Activated CD4-positive, alpha-beta T cell treated with anti-CD3 and anti-CD28 coated beads, Interleukin-2, amount 50 U/mL, for 4 hours (primary cell): Measurements from ENCODE around the gene CCDC134.

Source experiments
- DNase-seq, 2 experiments: peaks; one replicate each; pipeline ENCODE4 v3.0.0-alpha.2; 2020

Gene CCDC134

GRCh38 chr22:41793871-41794270 lies 6.6 kb upstream of the CCDC134 start:
- DNase-seq: no peak

GRCh38 chr22:41798736-41799135 lies 1.7 kb upstream of the CCDC134 start:
- no peak for DNase-seq

- DNase-seq: peak in 1 of 2 experiments; percentile 13
Measured at GRCh38 chr22:41799486-41800347, 762 bp upstream of the CCDC134 start.

- no peak for DNase-seq
Measured at GRCh38 chr22:41801147-41801819, 804 bp downstream of the CCDC134 start.

- no peak for DNase-seq
Measured at GRCh38 chr22:41801886-41802285, 1.4 kb downstream of the CCDC134 start.

- DNase-seq: no peak
Measured at GRCh38 chr22:41805639-41806038, 5.2 kb downstream of the CCDC134 start.

GRCh38 chr22:41808400-41808799 lies 7.9 kb downstream of the CCDC134 start:
- no peak for DNase-seq

- no peak for DNase-seq
Measured at GRCh38 chr22:41810022-41810421, 9.5 kb downstream of the CCDC134 start.

GRCh38 chr22:41812805-41813545 lies 12.5 kb downstream of the CCDC134 start:
- no peak for DNase-seq

GRCh38 chr22:41813726-41814410 lies 13.4 kb downstream of the CCDC134 start:
- no peak for DNase-seq

GRCh38 chr22:41815716-41816115 lies 15.2 kb downstream of the CCDC134 start:
- no peak for DNase-seq

GRCh38 chr22:41816241-41816640 lies 15.8 kb downstream of the CCDC134 start:
- no peak for DNase-seq

- no peak for DNase-seq
Measured at GRCh38 chr22:41816871-41817270, 16.4 kb downstream of the CCDC134 start.

- DNase-seq: no peak
Measured at GRCh38 chr22:41818011-41818410, 17.5 kb downstream of the CCDC134 start.

GRCh38 chr22:41818596-41818995 lies 18.1 kb downstream of the CCDC134 start:
- DNase-seq: no peak

- DNase-seq: no peak
Measured at GRCh38 chr22:41819257-41819656, 18.8 kb downstream of the CCDC134 start.

GRCh38 chr22:41820447-41820846 lies 20.0 kb downstream of the CCDC134 start:
- no peak for DNase-seq

GRCh38 chr22:41821471-41822316 lies 21.2 kb downstream of the CCDC134 start:
- DNase-seq: no peak

GRCh38 chr22:41822317-41823057 lies 22.0 kb downstream of the CCDC134 start:
- DNase-seq: peak; percentile 31 to 35

- no peak for DNase-seq
Measured at GRCh38 chr22:41823797-41824196, 23.3 kb downstream of the CCDC134 start.

- no peak for DNase-seq
Measured at GRCh38 chr22:41825376-41825775, 24.9 kb downstream of the CCDC134 start.
